ENCODE measurements around the gene NOX3.

NOX3 gene

GRCh38 chr6:155402656-155403304 lies 52.9 kb downstream of the NOX3 start:
- no peak for DNase-seq (ENCODE audit: low read depth in 3 of 3)

DNA sequence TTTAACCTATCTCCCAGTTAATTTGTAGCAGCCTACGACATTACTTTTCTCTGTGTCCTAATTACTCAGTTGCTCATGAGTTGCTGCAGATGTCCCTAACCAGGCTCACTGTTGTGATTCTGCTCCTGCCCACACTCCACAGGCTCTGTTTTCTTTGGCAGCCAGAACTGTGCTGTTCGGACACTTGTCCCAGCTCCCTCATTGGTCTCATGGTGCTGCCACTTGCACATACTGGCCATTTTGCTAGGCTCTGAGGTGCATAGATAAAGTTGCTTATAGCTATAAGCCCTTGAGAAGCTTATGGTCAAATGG lies 55.0 kb downstream of the NOX3 start:
- no peak for DNase-seq (ENCODE audit: low read depth in 3 of 3)

GRCh38 chr6:155399745-155400653 lies 55.6 kb downstream of the NOX3 start:
- DNase-seq (ENCODE audit: low read depth in 3 of 3), result no peak

GRCh38 chr6:155399062-155399744 lies 56.4 kb downstream of the NOX3 start:
- DNase-seq (ENCODE audit: low read depth in 3 of 3), result no peak

DNA sequence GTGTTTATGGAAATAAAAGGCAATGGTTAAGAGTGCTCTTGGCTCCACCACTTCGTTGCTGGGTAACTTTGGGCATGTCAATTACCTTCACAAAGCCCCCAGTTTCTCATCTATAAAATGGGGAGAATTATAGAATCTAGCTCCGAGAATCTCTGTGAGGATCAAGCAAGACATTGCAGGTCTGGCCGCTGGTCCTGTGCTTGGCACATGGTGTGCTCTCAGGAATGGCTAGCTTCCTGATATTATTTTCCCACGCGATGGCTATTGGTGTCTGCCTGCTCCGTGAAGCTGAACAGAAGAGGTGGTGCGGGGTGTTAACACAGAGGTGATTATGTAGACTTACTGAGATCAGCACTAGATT lies 57.0 kb downstream of the NOX3 start:
- DNase-seq (ENCODE audit: low read depth in 3 of 3), result no peak

DNA sequence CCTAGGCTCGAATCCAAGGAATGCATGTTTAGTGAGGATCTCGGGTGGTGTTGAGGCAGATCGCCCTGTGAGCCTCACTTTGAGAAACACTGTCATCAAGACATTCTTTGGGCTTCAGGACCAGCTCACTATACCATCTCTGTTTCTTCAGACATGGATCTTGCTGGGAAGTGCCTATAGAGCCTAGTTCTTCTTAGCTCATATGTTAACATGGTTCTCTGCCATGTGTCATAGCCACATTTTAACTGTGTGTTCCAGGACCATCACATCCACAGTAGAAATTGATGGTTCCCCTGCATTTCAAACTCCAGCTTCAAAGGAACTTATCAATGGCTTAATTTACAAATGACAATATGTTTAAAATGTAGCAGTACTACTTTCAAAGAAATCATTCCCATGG lies 57.4 kb downstream of the NOX3 start:
- no peak for DNase-seq (ENCODE audit: low read depth in 3 of 3)

DNA sequence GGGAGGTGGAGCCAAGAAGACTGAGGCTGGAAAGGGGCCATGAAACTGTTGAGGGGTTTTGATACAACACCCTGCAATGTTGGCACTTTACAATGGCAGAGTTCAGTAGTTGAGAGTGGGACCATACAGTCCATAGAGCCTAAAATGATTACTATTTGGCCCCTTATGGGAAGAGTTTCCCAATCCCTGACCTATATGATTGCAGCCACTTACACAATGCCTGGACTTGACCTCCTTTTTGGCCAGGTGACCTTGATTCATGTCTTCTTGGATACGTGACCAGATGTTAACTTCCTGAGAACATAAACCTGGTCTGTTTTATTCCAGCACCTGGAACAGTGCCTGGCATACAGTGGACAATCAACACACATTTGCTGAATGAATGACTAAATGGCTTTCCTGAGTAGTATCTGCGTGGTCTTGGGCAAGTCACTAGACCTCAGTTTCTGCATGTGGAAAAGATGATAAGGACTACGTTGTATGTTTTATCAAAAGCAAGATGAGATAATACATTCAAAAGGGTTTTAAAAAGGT lies 58.4 kb downstream of the NOX3 start:
- DNase-seq (ENCODE audit: low read depth in 3 of 3), result no peak

DNA sequence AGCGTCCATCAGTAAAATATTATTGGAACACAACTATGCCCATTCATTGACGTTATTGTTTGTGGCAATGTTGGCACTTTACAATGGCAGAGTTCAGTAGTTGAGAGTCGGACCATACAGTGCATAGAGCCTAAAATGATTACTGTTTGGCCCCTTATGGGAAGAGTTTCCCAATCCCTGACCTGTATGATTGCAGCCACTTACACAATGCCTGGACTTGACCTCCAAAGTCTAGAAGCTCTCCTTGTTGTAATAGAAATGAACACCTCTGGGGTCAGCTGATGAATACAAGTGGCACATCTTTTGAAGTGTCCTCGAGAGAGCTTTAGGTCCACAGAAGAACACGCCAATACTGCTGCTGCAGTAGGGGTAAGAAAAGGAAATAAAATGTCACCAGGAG lies 59.0 kb downstream of the NOX3 start:
- DNase-seq (ENCODE audit: low read depth in 3 of 3), result no peak

DNA sequence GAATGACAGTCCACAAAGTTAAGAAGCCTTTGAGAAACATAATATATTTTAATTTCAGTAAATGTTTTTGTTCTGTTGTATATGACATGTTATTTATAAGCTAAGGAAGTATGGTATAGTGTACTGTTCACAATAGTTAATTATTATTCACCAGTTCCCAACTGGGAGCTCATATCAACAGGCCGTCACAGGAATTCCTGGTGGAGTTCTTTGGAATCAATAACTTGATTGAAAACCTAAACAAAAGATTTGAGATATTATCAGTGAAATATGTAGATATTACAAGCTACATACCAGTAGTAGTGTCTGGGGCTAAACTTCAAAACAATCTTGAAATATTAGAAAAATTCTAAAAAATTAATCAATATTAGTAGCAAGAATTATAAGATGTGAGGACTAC lies 60.3 kb downstream of the NOX3 start:
- no peak for DNase-seq (ENCODE audit: low read depth in 3 of 3)

DNA sequence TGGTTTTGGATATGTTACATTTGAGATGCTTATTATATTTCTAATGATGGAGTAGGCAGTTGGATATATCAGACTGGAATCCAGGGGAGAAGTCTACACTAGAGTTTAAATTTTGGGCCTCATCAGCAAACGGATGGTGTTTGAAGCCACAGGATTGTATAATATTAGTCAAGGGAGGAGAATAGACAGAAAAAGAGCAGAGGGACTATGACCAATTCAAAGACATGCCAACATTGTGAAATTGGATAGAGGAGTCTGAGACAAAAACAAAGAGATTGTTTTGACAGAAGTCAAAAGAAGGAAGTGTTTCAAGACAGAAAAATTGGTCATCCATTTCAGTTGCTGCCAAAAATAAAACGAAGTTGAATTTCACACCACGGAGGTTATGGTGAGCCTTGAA lies 66.5 kb downstream of the NOX3 start:
- DNase-seq (ENCODE audit: low read depth in 3 of 3), result no peak

DNA sequence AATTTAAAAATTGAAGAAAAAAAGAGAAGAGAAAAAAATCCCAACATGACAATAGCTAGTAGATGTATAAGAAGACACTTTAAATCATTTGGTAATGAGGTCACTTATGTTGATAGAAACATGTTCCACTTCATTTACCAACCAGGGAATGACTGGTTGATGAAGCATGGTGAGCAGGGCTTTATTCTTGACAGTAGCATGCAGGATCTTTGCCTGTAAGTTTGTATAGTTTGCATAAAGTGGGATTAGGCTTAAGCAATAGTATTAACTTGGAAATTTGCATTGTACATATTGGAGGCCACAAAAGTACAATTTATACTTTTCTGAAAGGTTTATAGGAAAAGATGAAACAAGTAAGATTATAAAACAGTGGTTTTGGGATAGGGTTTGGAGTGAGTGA lies 67.0 kb downstream of the NOX3 start:
- no peak for DNase-seq (ENCODE audit: low read depth in 3 of 3)

DNA sequence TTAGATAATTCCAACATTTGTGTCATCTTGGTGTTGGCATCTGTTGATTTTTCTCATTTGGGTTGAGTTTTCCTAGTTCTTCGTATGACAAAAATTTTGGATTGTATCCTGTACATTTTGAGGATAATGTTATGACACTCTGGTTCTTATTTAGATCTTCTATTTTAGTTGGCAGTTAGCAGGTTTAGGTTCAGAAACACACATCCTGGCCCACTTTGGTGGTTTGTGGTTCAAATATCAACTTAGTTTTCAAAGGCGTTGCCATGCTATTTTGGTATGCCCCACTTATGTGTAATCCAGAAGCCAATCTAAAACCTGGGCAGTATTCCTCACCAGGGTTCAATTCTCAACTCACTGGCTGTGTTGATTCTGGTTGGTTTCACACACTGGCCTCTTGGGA lies 68.2 kb downstream of the NOX3 start:
- no peak for DNase-seq (ENCODE audit: low read depth in 3 of 3)

DNA sequence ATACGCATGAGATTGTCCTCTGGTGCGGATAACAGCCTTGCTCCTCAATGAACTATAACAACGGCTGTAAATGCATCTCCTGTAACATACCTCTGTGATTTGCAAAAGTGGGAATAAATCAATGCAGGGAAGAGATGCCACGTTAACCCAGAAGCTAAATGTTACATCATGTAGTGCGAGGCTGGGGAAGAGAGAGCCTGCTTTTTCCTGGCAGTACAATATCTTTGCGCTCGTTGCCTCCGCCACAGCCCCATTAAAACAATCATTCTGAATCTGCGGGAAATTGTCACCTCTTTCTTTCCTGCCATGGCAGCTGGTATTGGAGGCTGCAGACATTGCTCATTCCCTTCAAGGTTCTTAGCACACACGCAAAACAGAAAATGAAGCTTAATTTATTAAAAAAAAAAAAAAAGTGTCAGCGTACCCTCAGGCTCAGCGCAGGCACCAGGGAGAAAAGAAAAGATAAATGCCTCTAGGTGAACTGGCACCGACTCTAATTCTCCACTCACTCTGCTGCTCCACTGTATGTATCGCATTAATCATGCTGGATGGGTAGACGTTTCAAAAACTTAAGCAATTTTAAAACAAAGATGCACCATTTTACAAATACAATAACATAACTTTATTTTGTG lies 71.2 kb downstream of the NOX3 start:
- DNase-seq (ENCODE audit: low read depth in 3 of 3), result no peak

DNA sequence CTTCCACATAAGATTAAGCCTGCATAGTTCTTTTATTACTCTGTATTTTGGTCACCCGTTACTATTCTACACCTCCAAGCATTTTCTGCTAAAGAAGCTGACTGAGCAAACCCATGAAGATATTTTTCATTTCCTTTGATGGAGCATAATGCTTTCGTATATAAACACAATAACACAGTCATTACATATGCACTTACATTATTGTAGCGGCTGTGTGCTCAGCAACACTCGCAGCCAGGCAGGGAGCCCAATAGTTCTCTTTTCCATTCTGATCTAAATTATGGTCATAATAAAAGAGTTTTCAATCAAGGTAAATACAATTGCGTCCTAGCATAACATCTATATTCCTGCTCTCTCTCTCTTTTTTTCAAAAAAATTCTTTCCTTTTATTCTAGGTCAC lies 71.7 kb downstream of the NOX3 start:
- no peak for DNase-seq (ENCODE audit: low read depth in 3 of 3)

GRCh38 chr6:155382338-155382685 lies 73.3 kb downstream of the NOX3 start:
- no peak for DNase-seq (ENCODE audit: low read depth in 3 of 3)

GRCh38 chr6:155381673-155382337 lies 73.8 kb downstream of the NOX3 start:
- no peak for DNase-seq (ENCODE audit: low read depth in 3 of 3)

- no peak for DNase-seq (ENCODE audit: low read depth in 3 of 3)
Observed at GRCh38 chr6:155380666-155381332, 74.8 kb downstream of the NOX3 start.

DNA sequence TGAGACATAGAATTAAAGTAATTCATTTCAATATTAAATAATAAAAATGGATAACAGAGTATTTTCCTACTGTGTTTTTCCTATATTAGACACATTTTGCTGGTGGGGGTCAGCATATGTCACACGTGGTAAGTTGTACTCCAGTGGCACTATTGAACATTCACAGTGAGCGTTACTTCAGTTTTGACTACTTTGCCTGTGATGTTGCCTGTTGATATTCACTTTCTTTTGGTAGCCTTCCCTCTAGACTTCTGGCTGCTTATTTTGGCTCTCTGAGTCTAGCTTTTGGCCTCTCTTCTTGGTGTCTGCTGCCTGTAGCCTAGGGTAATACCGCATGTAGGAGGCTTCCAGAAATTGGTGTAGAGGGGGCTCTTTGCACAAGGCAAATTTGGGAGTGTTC lies 76.9 kb downstream of the NOX3 start:
- no peak for DNase-seq (ENCODE audit: low read depth in 3 of 3)

DNA sequence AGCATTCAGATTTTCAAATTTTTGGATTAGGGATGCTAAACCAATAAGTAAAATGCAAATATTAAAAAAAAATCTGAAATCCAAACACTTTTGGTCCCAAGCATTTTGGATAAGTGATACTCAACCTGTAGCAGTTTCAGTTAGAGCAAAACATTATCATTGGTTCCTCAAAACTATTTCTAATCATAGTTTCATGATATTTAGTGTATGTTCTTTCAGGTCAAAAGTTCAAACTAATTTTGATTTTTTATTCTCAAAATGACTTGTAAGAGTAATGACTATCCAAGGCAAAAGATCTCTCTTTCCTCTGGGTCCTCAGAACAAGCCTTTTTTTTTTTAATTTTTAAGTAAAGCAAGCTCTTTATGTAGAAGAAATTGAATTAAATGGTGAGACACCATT lies 77.4 kb downstream of the NOX3 start:
- DNase-seq (ENCODE audit: low read depth in 3 of 3), result no peak

GRCh38 chr6:155377061-155377460 lies 78.6 kb downstream of the NOX3 start:
- no peak for DNase-seq (ENCODE audit: low read depth in 3 of 3)

- no peak for DNase-seq (ENCODE audit: low read depth in 3 of 3)
Observed at GRCh38 chr6:155375801-155376200, 79.8 kb downstream of the NOX3 start.

Measured in stimulated activated CD4-positive, alpha-beta T cell treated with anti-CD3 and anti-CD28 coated beads, TNF-alpha, amount 100 ng/mL, for 24 hours (primary cell).